Cortex of kidney (tissue), 1 donor: ENCODE data around the gene ADGRG2.

Experiments used
- DNase-seq: peaks from one replicate; lab custom pipeline; 2025; lab: John Stamatoyannopoulos, UW

The ADGRG2 gene

DNA sequence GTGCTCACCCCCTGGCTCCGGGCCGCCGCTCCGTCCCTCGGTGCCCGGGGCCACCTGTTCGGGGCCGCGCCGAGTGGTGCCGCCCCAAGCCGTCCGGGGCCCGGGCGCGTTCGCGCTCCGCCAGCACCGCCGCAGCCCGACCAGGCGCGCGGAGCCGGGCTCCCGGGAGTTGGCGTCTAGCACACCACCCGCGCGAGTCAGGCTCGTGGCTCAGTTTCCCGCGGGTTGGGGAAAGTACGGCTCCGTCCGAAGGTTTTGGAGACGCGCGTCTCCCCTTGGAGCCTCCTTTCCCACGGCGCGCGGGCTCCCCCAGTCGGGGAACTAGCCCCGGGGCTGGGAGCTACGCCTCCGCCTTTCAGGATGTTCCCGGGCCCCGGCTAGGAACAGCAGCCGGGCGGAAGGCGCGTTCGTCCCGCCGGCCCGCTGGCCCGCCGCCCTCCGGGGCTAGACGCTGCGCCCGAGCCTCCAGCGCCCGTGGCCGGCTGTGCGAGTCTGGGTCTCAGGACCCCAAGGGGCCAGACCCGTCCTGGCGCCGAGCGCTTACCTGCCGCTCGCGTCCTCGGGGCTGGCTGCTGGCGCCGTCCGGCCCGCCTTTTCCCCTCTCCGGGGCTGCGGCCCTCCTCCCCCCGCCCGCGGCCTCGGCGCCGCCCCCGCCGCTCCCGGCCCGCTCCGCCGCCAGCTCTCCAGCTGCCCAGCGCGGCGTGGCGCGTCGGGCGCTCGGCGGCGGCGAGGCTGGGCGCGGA is at the start of gene ADGRG2:
TSS of gene ADGRG2 (minus strand) at position 571 of the 743 bp plus-strand sequence. CDS start 53,634 bp downstream, outside the sequence.
- no peak for DNase-seq

- DNase-seq = no peak
These were observed 46.3 kb upstream of the ADGRG2 start for GRCh38 chrX:19168609-19169008.

- DNase-seq = no peak
These were observed 40.6 kb upstream of the ADGRG2 start for GRCh38 chrX:19162851-19163250.

- no peak for DNase-seq
These were observed 33.9 kb upstream of the ADGRG2 start for GRCh38 chrX:19156186-19156585.

DNA sequence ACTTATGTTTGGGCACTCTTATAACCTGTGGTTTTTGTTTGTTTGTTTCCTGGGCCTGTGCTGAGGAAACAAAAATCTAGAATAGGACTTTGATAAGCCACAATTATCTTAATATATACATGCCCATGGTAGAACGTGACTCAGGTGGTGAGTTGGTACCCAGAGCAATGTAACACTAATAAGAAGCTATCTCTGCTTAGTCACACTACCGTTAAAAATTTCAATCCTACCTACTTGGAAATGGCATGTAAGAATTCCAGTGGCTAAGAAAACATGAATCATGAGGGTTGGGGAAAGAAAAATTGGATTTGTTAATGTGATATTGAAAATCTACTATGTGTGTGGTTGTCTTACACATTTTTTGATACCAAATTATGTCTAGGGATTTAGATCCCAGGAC is 30.5 kb upstream of the ADGRG2 start:
- no peak for DNase-seq

DNA sequence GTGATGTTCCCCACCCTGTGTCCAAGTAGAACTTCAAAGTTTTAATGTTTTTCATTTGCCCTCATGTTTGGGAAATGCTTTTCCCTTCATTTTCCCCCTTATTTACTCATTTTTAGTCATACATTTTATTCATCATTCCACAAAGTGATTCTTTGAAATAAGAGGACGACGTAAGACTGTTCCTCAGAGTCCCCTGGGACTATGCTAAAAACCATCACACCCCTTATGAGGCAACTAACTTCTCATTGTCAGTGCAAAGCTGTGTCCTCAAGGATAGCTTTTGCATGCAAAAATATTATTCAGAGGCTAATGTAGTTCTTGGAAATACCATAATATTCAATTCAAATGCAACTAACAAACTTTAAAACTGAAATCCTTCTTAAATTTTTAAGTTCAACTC is 14.8 kb upstream of the ADGRG2 start:
- DNase-seq = no peak

GRCh38 chrX:19133784-19134183 is 11.5 kb upstream of the ADGRG2 start:
- no peak for DNase-seq

- no peak for DNase-seq
These were observed 11.0 kb upstream of the ADGRG2 start for GRCh38 chrX:19133231-19133630.

DNA sequence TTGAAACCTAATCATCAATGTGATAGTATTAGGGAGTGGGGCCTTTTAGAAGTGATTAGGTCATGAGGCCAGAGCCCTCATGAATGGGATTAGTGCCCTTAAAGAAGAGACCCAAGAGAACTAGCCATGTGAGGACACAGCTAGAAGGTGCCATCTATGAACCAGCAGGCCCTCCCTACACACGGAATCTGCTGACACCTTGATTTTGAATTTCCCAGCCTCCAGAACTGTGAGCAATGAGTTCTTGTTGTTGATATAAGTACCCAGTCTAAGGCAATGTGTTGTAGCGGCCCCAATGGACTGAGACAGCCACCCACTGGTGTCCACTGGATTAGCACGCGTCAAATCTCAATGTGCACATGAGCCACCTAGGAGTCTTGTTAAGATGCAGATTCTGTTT is 8.4 kb upstream of the ADGRG2 start:
- no peak for DNase-seq

- DNase-seq = no peak
These were observed 7.4 kb upstream of the ADGRG2 start for GRCh38 chrX:19129694-19130093.

- DNase-seq = no peak
These were observed 5.4 kb upstream of the ADGRG2 start for GRCh38 chrX:19127649-19128168.

GRCh38 chrX:19122641-19123009 is 357 bp upstream of the ADGRG2 start:
- DNase-seq = no peak

DNA sequence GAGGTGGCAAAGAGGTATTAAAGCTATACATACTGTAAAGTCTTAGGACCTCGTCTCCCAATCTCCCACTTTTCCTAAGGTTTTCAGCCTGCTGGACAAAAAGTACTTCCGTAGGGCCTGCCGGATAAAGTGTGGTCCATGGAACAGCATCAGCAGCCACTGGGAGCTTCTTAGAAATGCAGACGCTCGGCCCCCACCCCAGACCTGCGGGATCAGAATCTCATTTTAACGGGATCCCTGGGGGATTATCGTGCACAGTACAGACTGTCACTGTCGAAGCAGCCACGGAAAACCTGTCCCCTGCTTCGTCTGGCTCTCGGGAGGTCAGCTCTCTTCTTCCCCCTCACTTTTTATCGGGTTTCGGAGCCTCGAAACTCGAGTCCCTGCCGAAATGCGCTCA is 802 bp downstream of the ADGRG2 start:
- no peak for DNase-seq

DNA sequence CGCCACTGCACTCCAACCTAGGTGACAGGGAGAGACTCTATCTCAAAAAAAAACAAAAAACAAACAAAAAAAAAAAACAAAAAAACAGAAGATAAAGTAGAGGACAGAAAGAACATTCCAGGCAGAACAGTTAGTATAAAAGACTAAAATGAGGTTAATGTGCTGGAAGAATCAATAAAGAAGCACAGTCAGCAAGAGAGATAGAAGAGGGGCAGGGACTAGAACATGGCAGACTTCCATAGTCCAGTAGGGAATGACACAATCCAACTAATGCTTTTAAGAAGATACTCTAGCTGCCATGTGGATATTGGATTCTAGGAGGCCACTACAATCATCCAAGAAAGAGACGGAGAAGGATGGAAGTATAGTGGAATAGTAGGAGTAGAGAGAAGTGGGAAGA is 11.6 kb downstream of the ADGRG2 start:
- DNase-seq = no peak

DNA sequence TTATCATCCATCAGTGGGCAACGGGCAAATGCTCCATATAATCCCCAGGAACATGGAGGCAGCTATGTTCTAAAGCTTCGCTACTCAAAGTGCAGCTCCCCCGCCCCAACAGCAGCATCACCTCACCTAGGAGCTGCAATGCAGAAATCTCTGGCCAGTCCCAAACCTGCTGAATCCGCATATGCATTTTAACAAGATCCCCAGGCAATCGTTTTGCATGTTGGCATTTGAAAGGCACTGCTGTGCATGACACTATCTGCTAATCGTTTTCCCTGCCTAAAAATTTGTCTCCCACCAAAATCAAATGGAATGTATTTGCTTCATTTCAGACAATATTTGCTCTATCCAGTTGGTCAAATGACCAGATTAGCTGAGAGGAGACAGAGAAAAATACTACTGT is 15.2 kb downstream of the ADGRG2 start:
- DNase-seq = no peak

DNA sequence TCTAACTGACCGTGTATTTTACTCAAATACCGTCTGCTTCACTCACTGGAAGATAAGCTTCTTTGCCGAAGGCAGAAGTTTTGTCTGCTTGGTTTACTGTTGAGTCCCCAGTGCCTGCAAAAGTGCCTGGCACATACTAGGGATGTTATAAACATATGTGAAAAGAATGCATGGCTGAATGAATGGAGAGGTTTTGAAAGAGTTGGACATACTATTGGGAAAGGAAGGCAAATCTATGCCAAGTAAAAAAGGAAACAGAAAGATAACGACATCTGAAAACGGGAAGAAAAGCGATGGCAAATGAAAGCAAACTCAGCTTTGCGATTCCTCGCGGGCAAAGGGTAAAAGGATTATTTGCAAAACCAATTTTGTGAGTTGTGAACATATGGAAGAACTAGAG is 21.7 kb downstream of the ADGRG2 start:
- no peak for DNase-seq

DNA sequence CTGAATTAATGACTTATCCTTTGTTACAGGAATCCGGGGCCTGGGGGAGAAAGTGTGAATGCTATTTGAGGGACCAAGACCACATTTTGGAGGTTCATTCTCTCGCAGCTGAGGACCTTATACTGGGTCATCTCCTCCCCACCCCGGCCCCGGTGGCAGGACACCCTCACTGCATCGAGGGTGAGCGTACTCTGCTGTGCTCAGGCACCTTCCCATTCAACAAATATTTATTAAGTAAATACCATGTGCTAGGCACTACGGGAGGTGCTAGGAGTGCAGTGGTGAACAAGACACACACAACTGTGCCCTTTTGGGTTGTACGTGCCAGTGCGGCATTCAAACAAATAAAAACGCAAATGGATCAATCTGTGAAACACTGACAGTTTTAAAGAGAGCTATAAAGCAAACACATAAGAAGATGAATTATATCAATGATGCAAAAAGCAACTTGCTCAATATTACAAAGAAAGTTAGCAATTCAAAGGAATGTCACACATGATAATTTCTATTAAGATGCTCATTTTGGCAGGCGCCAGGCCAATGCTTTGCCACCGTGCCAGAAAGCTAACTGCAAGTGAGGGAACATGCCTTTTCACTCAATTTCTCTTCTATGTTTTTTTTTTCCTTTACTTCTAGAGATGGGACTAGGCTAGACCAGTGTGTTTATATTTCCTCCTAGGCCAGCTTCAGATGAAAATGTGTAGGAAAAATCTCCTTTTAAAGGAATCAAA is 24.6 kb downstream of the ADGRG2 start:
- DNase-seq = no peak

GRCh38 chrX:19096586-19096985 is 25.7 kb downstream of the ADGRG2 start:
- no peak for DNase-seq

DNA sequence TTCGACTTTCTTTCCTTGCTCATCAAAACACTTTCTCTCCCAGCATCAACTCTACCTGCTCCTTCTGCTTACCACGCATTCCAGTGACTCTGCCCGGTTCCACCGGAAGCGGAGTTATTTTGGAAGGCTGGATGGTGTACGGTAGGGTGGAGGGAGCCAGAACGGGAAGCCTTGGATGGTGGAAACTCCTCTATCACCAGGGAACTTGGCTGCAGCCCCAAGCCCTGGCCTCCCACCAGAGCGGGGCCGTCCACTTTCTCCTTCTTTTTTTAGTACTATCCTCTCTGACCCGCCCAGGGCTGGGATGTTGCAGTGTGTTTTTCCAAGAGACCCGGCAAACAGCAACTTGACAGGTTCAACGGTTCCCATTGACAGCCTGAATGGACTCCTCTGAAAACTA is 27.6 kb downstream of the ADGRG2 start:
- no peak for DNase-seq

DNA sequence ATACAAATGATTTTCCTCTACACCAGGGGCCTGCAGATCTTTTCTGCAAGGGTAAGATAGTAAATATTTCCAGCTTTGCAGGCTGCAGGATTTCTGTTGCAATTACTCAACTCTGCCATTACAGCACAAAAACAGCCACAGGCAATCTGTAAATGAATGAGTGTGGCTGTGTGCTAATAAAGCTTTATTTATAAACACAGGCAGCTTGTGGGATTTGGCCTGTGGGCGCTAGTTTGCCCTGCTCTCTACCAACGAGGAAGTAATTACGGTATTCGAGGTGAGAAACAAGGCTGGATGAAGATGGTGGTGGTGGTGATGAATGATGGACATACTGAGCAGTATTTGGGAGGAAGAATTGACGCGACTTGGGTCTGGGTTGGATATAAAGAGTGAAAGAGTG is 30.7 kb downstream of the ADGRG2 start:
- no peak for DNase-seq

DNA sequence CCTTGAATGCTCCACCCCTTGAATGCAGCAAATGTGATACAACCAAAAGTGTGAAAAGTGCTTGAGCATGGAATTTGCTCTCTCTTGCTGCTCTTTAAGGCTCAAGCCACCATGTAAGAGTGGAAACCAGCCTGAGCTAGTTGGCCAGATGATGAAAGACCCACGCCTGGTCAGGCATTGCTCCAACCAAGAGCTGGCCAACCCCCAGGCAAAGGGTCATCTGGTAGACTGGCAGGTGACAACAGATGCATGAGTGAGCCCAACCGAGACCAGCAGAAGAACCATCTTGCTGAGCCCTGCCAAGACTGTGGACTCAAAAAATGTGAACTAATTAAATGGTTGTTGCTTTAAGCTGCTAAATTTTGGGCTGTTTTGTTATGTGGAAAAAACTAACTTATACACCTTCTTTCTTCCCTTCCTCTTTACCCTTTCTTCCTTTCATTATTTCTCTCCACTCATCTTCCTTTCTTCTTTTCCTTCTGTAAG is 32.7 kb downstream of the ADGRG2 start:
- DNase-seq = no peak

- no peak for DNase-seq
These were observed 36.0 kb downstream of the ADGRG2 start for GRCh38 chrX:19086102-19086772.

DNA sequence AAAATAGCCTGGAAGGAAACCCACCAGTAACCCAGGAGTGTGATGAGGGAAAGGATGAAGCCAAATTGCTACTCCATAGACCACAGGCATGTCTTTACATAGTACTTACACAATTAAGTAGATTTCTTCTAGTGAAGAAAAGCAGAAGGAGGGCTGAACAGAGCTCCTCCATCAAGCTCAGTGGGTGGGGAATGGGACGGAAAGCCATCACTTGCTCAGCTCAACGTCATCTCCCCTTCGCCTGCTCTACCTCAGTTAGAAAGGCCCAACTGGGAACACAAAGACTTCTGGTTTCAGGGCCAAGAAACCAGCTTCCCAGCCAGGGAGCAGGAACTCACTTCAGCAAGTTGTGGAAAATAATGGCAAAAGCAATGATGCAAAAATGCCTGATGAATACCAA is 36.6 kb downstream of the ADGRG2 start:
- DNase-seq = no peak
